Measurements from ENCODE around the gene EPB41L3. TPM values are rescaled to one million over a fixed set of nuclear protein-coding genes. Genes with fewer than 3 reads are reported as not detected.

EPB41L3 gene
- total RNA-seq, 1 experiment from 2014 or later = 0.34 TPM

- CTCF ChIA-PET = no interaction called here
- intact Hi-C loops (cut with micrococcal nuclease) = no loop called here
- Histone ChIP-seq H3K4me1 (ENCODE audit: control insufficient read depth in 1 of 2, insufficient read depth in 2 of 2, low read length in 2 of 2) (no peaks in the 10 kb centered on the region), H2AFZ (ENCODE audit: low read depth, low read length, poor library complexity, severe bottlenecking) (no peak overlapping the region), H3K4me2 (ENCODE audit: low read length) (no peak overlapping the region), H3K36me3 (ENCODE audit: control insufficient read depth in 1 of 2, insufficient read depth in 2 of 2, low read length in 2 of 2) (no peaks in the 10 kb centered on the region), H3K4me3 (replicated peaks in 1 of 2; ENCODE audit: low read depth in 1 of 2, low read length in 2 of 2) (no peak overlapping the region), H3K27me3 (ENCODE audit: insufficient read depth, low read length) (no peaks in the 10 kb centered on the region), H3K79me2 (ENCODE audit: insufficient read depth, low read length) (no peaks in the 10 kb centered on the region), H3K9me3 (ENCODE audit: control insufficient read depth in 1 of 2, insufficient read depth in 1 of 2, low read depth in 1 of 2, low read length in 2 of 2) (peaks cover 0 to 20% of the 10 kb centered on the region in 2 experiments; a peak in 2 of 4 replicates), H3K9me2 (ENCODE audit: insufficient read depth) (no peaks in the 10 kb centered on the region), H3K27ac (ENCODE audit: low read depth, low read length) (no peak overlapping the region), H4K20me1 (ENCODE audit: insufficient read depth) (no peaks in the 10 kb centered on the region), H3K9ac (ENCODE audit: low read length) (no peak overlapping the region)
- POLR2A ChIA-PET = no interaction called here
- TF ChIP-seq CEBPB (IDR thresholded peaks at IDR 0.05; ENCODE audit: low read depth) = no peak
- TF ChIP-seq EGR1 (IDR thresholded peaks at IDR 0.05; ENCODE audit: low read depth) = no peak
- no peak for TF ChIP-seq POLR2AphosphoS5 (IDR thresholded peaks at IDR 0.05; ENCODE audit: low read depth, low read length)
- no TSS peak for BruUV-seq (replicated peaks)
- no peak for ATAC-seq
- RAD21 ChIA-PET (ENCODE audit: low non-redundant PET in 1 of 2, low total read pairs in 2 of 2, uncharacterized antibody in 2 of 2, unreplicated experiment in 2 of 2) = no interaction called here
- no peak for DNase-seq (ENCODE audit: low read depth, low spot score)
These were observed 114.1 kb downstream of the EPB41L3 start for GRCh38 chr18:5429681-5430080.

DNA sequence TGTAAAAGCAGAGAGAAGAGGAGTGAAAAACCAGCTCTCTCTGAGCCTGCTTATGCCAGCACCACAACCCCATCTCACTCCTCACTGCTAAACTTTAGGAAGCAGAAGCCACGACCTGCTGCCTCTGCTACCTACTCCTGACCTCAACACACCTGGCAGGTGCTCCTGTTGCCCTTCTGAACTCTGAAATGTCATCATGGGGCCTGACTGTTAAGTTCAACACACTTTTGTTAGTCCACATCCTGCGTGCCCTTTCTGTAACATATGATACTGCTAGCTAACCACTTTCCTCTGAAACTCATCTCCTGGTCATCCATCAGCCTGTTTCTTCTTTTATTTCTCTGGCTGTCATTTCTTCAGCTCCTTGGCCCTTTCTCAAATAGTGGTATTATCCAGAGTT is 118.1 kb downstream of the EPB41L3 start:
- CTCF ChIA-PET = no interaction called here
- TF ChIP-seq JUND (IDR thresholded peaks at IDR 0.05) (no peak), ELF1 (IDR thresholded peaks at IDR 0.05; ENCODE audit: borderline replicate concordance, low read depth) (no peak), SRF (IDR thresholded peaks at IDR 0.05; ENCODE audit: low read depth) (no peak), CBX3 (IDR thresholded peaks at IDR 0.05; ENCODE audit: low read depth) (no peak), POLR2AphosphoS5 (IDR thresholded peaks at IDR 0.05; ENCODE audit: low read depth, low read length) (no peak), CEBPB (IDR thresholded peaks at IDR 0.05; ENCODE audit: low read depth) (no peak), EZH2phosphoT487 (IDR thresholded peaks at IDR 0.05; ENCODE audit: borderline replicate concordance) (no peak), EGR1 (IDR thresholded peaks at IDR 0.05; ENCODE audit: low read depth) (no peak), FOSL1 (IDR thresholded peaks at IDR 0.05; ENCODE audit: low read depth) (no peak), RAD21 (IDR thresholded peaks at IDR 0.05; ENCODE audit: low read depth) (no peak), POLR2A (IDR thresholded peaks at IDR 0.05; ENCODE audit: borderline replicate concordance, extremely low read depth, insufficient read depth, insufficient read length) (no peak), ZFX (IDR thresholded peaks at IDR 0.05) (no peak), TCF7L2 (IDR thresholded peaks at IDR 0.05; ENCODE audit: borderline replicate concordance, extremely low read depth, insufficient read depth, insufficient read length) (no peak), SP1 (IDR thresholded peaks at IDR 0.05; ENCODE audit: low read depth) (no peak), CTCF (IDR thresholded peaks at IDR 0.05 in 2 of 3, conservative IDR thresholded peaks at IDR 0.05 in 1 of 3; ENCODE audit: borderline replicate concordance in 1 of 3, insufficient read depth in 1 of 3, low read depth in 2 of 3, low read length in 2 of 3) (no peak), MAX (IDR thresholded peaks at IDR 0.05) (no peak), YY1 (IDR thresholded peaks at IDR 0.05; ENCODE audit: extremely low read depth, insufficient replicate concordance, low read depth, low read length) (no peak), EZH2 (IDR thresholded peaks at IDR 0.05) (no peak)
- TF ChIP-seq, protein P1, sequence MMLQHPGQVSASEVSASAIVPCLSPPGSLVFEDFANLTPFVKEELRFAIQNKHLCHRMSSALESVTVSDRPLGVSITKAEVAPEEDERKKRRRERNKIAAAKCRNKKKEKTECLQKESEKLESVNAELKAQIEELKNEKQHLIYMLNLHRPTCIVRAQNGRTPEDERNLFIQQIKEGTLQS (IDR thresholded peaks at IDR 0.05) = no peak

More for the DNA sequence above, 118.1 kb downstream of the EPB41L3 start:
- Histone ChIP-seq H3K36me3 (ENCODE audit: control insufficient read depth in 1 of 2, insufficient read depth in 2 of 2, low read length in 2 of 2) (no peaks in the 10 kb centered on the region), H3K4me2 (ENCODE audit: low read length) (no peak overlapping the region), H4K20me1 (ENCODE audit: insufficient read depth) (no peaks in the 10 kb centered on the region), H3K9me3 (ENCODE audit: control insufficient read depth in 1 of 2, insufficient read depth in 1 of 2, low read depth in 1 of 2, low read length in 2 of 2) (peaks cover 0 to 19% of the 10 kb centered on the region in 2 experiments; a peak in 2 of 4 replicates), H3K9ac (ENCODE audit: low read length) (no peak overlapping the region), H3K79me2 (ENCODE audit: insufficient read depth, low read length) (no peaks in the 10 kb centered on the region), H3K9me2 (ENCODE audit: insufficient read depth) (no peaks in the 10 kb centered on the region), H3K27ac (ENCODE audit: low read depth, low read length) (no peak overlapping the region), H3K4me1 (ENCODE audit: control insufficient read depth in 1 of 2, insufficient read depth in 2 of 2, low read length in 2 of 2) (no peaks in the 10 kb centered on the region), H3K4me3 (replicated peaks in 1 of 2; ENCODE audit: low read depth in 1 of 2, low read length in 2 of 2) (no peak overlapping the region), H3K27me3 (ENCODE audit: insufficient read depth, low read length) (no peaks in the 10 kb centered on the region), H2AFZ (ENCODE audit: low read depth, low read length, poor library complexity, severe bottlenecking) (no peak overlapping the region)
- DNase-seq (ENCODE audit: low read depth, low spot score) (no peak), ATAC-seq (no peak)
- BruUV-seq (replicated peaks) = no TSS peak
- ChIA-PET POLR2A (no interaction called here), RAD21 (ENCODE audit: low non-redundant PET in 1 of 2, low total read pairs in 2 of 2, uncharacterized antibody in 2 of 2, unreplicated experiment in 2 of 2) (no interaction called here)
- intact Hi-C loops (cut with micrococcal nuclease) = no loop called here

All from HCT116 (cell line).